A673 (cell line): ENCODE measurements around the gene CCL25. TPM values are rescaled to one million over a fixed set of nuclear protein-coding genes. Genes with fewer than 3 reads are reported as not detected.

ENCODE experiments used
- BruUV-seq: library from RNA; stranded (reverse); fragments of 400-500 nt; replicated peaks from 2 replicates; lab custom pipeline; 2021; lab: Mats Ljungman, UMichigan
- CTCF ChIA-PET: fragments of 300-600 bp; sonication (Branson Sonifier 250); formaldehyde crosslinking; loops from one replicate; lab custom pipeline; 2022; ENCODE audit warnings: antibody characterized with exemption; lab: Charles Lee
- POLR2A ChIA-PET: fragments of 300-600 bp; sonication (Branson Sonifier 250); formaldehyde crosslinking; loops from one replicate; lab custom pipeline; 2022; ENCODE audit warnings: antibody characterized with exemption; ENCODE audit not compliant: low non-redundant PET; lab: Charles Lee
- DNase-seq: peaks from one replicate; pipeline ENCODE4 v3.0.0-alpha.2; 2015; ENCODE audit warnings: low spot score
- H3K27ac ChIP-seq: fragments of 200-600 bp; sonication (generic); 2 replicates; pipeline ENCODE4 v1.5.1; 2016; ENCODE audit warnings: mixed run types, low read depth, mild to moderate bottlenecking, mixed read lengths, antibody characterized with exemption, low read length; ENCODE audit not compliant: poor library complexity, severe bottlenecking
- H3K27me3 ChIP-seq: fragments of 200-600 bp; sonication (generic); replicated peaks from 2 replicates; pipeline ENCODE4 v1.6.1; 2017; ENCODE audit warnings: mixed run types, low read depth, mild to moderate bottlenecking, mixed read lengths, antibody characterized with exemption, low read length; ENCODE audit not compliant: insufficient read depth, poor library complexity
- H3K36me3 ChIP-seq: fragments of 200-600 bp; sonication (generic); 2 replicates; pipeline ENCODE4 v1.6.1; 2016; ENCODE audit warnings: mixed run types, mild to moderate bottlenecking, mixed read lengths, antibody characterized with exemption, low read length; ENCODE audit not compliant: insufficient read depth, poor library complexity, severe bottlenecking
- H3K4me1 ChIP-seq: fragments of 200-600 bp; sonication (generic); 2 replicates; pipeline ENCODE4 v1.6.1; 2017; ENCODE audit warnings: mixed run types, mild to moderate bottlenecking, mixed read lengths, antibody characterized with exemption, low read length; ENCODE audit not compliant: insufficient read depth, poor library complexity, severe bottlenecking
- H3K4me3 ChIP-seq: fragments of 200-600 bp; sonication (generic); 2 replicates; pipeline ENCODE4 v1.5.1; 2016; ENCODE audit warnings: low read depth, mixed run types, mild to moderate bottlenecking, mixed read lengths, low read length; ENCODE audit not compliant: poor library complexity, severe bottlenecking
- H3K9me3 ChIP-seq: fragments of 200-600 bp; sonication (generic); 2 replicates; pipeline ENCODE4 v1.6.1; 2016; ENCODE audit warnings: mixed run types, low read depth, mild to moderate bottlenecking, mixed read lengths, antibody characterized with exemption, low read length; ENCODE audit not compliant: poor library complexity, severe bottlenecking
- EZH2 ChIP-seq: fragments of 200-600 bp; sonication (generic); IDR thresholded peaks from 2 replicates; pipeline ENCODE4 v1.6.1; 2017; ENCODE audit warnings: borderline replicate concordance, low read depth, mild to moderate bottlenecking, mixed read lengths, antibody characterized with exemption, low read length; ENCODE audit not compliant: poor library complexity, severe bottlenecking
- intact Hi-C: fragments of 100-400 bp; cut with micrococcal nuclease; formaldehyde crosslinking; loops from one replicate; pipeline ENCODE4 v1.10.0; 2022; ENCODE audit not compliant: unreplicated experiment
- total RNA-seq: library from RNA; stranded (reverse); gene quantifications from 2 replicates; pipeline ENCODE4 v1.2.3, GENCODE V29; 2021

Gene CCL25
- total RNA-seq, 1 experiment from 2014 or later = not detected

DNA sequence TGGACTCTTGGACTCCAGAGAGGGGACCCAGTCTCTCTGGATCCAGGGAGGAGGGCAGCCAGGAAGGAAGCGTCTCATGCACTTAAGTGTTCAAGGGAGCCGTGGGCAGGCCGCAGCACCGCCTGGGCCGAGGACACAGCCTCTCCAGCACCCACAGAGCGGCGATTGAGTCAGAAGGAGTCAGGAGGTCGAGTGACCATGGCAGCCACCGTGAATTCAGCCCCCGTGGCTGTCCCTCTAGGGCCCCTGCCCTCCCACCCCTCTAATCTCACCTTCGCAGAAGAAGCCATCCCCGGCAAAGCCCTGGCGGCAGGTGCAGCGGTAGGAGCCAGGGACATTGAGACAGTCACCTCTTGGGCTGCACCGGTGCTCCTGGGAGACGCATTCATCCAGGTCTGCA, 58.8 kb downstream of the CCL25 start:
- BruUV-seq = no TSS peak
- intact Hi-C loops = no loop called here
- H3K4me1 ChIP-seq = no peaks in the 10 kb centered on the region
- no peaks in the 10 kb centered on the region for H3K27me3 ChIP-seq
- ChIA-PET POLR2A (no interaction called here), CTCF (no interaction called here)
- TF ChIP-seq EZH2 = no peak
- no peaks in the 10 kb centered on the region for H3K9me3 ChIP-seq
- no peaks in the 10 kb centered on the region for H3K36me3 ChIP-seq
- DNase-seq = no peak
- no peak overlapping the region for H3K4me3 ChIP-seq
- H3K27ac ChIP-seq = no peak overlapping the region

Other genes with a start within 250 kb of the CCL25 start
- 4.8 and 8.8 TPM in 2 replicates for gene EVI5L, start 222.5 kb upstream of the CCL25 start, total RNA-seq
- gene PRR36, start 178.4 kb upstream of the CCL25 start, total RNA-seq = 3.3 and 4.9 TPM in 2 replicates
- gene LRRC8E, start 164.2 kb upstream of the CCL25 start, total RNA-seq = 0.77 and 0.79 TPM in 2 replicates
- 46.1 and 46.7 TPM in 2 replicates for gene MAP2K7, start 148.9 kb upstream of the CCL25 start, total RNA-seq
- 1.4 and 1.6 TPM in 2 replicates for gene TGFBR3L, start 137.9 kb upstream of the CCL25 start, total RNA-seq
- 30.2 and 34.4 TPM in 2 replicates for gene SNAPC2, start 132.4 kb upstream of the CCL25 start, total RNA-seq
- gene CTXN1, start 126.6 kb upstream of the CCL25 start, total RNA-seq = 71.7 and 85.5 TPM in 2 replicates
- gene TIMM44, start 109.1 kb upstream of the CCL25 start, total RNA-seq = 153 and 169 TPM in 2 replicates
- 171 and 181 TPM in 2 replicates for gene ELAVL1, start 47.1 kb upstream of the CCL25 start, total RNA-seq
- 0.06 and 0.17 TPM in 2 replicates for gene FBN3, start 96.8 kb downstream of the CCL25 start, total RNA-seq
- 4.8 and 9.3 TPM in 2 replicates for gene CERS4, start 156.6 kb downstream of the CCL25 start, total RNA-seq